Activated gamma-delta T cell (primary cell): Measurements from ENCODE around the gene MYO1A.

Experiments used
- DNase-seq: peaks from one replicate; lab custom pipeline; 2025; lab: John Stamatoyannopoulos, UW

The MYO1A gene

DNA sequence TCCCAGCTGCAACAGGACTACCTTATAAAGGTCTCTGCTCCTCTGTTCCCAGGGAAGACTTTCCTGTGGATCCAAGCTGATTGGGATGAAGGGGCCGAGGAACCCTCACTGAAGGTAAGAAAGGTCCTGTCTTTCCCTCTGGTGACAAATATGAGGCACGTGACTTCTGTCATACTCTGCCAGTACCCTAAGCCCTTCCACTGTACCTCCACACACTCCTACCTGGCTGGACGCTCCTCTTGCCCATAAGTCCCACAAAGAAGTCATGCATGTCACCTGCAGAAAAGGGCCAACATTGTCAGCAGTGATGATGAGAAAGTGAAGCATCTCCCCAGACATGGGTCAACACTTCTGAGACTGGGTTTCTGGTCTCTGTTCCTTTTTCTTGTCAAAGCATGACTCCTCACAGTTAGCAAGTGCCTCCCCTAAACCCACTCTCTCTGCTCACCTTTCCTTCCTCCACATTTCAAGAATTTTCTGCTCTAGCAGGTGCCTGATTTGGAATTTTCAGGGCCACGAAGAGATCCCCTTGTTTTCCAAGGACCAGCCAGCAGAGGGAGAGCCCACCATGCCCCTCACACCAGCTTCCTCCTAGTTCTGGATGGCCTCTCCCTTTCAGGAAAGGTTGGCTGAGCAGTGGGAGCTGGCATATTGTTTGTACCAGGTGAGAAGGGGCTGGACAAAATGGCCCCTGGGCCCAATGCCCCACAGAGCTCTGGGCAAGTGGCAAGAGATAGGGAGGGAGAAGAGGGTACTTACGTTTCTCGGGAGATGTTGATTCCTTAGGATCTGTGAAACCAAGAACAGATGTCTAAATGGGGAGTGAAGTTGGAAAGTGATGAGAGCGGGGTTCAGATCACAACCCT is 37.1 kb downstream of the MYO1A start:
- DNase-seq: no peak

DNA sequence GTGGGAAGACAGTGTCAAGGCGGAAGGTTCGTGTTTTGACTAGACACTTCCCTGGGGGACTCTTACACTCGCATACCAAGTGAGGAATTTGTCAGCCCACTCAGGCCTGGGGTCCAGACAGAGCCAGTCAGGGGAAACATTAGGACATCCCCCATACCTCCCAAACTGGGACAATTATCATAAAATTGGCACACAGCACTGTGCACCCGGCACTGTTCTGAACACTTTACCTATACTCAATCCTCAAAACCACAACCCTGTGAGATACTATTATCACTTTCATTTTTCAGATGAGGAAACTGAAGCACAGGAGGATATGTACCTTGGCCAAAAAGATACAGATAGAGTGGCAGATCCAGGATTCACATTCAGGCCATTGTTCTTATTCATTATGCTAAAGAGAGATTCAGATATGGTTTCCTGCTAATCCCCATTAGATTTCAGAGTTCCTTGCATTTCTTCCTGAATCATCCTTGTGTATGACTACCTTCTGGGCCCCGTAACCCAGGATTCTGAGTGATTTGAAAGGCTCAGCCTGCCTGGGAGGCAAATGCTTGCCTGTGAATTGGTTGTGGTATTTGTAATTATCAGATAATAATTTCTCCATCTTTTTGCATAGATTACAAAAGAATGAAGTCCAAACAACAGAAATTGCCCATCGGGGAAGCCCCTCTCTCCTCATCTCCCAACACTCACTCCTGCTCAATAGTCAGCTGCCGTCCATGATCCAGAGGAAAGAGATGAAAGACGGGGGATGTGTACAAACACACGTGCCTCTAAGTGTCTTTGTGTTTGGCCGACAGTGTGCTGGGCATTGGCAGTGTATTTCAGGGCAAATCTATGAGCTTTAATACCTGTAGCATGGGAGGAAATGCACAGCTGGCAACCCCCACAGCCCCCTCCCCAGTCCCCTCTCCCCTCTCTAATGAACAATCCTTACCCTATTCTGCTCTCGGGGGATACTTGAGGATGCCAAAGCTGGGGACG is 38.2 kb downstream of the MYO1A start:
- no peak for DNase-seq

DNA sequence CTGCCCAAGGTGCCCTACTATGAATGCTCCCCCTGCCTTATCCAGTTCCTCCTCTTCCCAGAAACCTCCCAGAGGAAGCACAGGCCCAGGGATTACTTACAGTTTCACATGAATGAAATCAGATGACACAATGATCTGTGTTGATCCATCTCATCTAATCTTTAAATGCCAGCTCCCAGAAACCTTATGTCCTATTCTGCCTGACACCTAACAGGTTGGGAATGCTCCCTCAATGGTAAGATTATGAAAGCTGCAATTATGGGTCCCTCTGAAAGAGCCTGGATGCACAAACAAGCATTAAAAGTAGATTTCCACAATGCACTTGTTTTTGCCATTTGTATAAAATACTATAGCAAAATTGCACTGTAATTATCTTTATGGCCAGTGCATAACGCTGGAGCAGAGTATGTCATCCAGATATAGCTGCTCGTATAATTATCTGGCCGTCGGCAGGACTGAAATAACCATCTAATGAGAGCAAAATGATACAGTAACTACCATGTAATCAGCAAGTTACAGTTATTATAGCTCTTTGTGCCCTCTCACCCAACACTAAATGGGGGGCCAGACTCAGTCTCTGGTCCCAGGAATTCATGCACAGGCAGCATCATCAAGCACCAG is 39.2 kb downstream of the MYO1A start:
- no peak for DNase-seq

DNA sequence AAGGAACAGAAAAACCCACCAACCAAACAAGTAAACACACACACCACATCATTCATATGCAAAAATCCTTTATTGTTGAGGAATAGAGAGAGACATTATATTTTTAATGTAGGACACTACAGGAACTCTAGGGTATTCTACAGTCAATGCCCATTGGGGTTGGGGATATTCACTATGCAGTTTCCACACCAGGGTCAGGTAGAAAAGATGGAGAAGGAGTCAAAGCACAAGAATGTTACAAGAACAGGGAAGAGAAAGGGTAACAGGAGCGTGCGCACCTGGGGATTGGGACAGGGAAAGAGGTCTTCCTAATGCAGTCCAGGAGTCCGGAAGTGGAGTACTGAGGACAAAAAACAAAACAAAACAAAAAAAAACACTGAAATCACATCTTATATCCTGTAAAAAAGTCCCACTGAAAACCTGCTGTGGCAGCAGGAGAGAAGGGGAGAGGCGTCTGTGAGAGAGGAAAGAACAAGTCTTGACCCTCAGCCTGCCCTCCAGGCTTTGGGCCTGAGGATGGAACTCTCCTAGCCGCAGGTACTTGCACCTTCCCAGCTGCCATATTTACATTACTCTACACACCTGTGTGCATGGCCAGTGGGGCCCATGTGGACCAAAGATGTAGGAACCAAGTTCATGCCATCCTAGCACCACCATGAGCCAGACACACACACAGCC is 39.8 kb downstream of the MYO1A start:
- no peak for DNase-seq

DNA sequence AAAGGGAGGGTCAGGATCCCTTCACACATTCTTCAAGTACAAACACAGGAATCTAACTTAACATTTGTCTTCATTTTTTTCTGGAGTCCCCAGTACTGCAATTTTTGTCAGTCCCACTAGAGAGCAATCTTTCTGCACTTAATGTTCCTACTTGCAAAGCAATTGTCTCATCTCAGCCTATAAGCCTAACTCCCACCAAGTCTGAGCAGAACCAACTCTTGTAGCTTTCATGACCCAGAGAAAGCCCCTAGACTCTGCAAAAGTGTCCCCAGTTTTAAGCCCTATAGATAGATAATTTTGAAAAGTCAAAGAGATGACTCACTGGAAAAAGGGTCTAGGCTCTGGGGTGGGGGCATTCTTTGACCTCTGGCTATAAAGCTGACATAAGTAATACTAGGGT is 41.8 kb downstream of the MYO1A start:
- DNase-seq: no peak

DNA sequence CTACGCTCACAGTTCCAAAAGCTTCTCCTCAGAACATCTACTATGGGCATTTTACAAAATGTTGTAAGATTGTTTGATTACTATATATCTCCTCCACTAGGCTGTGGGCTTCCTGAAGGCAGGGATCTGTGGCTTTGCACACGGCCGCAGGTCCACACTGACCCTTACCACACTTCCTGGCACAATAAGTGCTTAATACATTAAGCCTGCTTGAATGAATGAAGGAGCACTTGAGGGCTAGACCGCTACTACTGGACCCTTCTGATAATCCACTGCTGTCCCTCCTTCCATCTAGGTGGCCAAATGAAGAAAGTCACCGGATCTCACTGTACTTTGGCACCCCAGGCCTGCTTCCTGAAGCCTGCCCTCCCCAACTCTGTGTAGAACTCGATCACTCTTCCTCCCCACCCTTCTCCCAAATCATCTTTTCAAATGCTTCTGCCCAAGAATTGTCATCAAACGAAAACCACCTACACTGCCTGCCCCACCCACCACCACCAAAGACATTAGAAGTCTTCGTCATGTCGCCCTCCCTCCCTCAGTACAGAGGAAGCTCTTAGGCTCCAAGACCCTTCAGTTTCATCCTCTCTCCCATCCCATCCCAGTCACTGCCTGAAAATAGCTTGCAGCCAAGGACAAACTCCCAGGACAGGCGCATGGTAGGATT is 43.0 kb downstream of the MYO1A start:
- DNase-seq: no peak

DNA sequence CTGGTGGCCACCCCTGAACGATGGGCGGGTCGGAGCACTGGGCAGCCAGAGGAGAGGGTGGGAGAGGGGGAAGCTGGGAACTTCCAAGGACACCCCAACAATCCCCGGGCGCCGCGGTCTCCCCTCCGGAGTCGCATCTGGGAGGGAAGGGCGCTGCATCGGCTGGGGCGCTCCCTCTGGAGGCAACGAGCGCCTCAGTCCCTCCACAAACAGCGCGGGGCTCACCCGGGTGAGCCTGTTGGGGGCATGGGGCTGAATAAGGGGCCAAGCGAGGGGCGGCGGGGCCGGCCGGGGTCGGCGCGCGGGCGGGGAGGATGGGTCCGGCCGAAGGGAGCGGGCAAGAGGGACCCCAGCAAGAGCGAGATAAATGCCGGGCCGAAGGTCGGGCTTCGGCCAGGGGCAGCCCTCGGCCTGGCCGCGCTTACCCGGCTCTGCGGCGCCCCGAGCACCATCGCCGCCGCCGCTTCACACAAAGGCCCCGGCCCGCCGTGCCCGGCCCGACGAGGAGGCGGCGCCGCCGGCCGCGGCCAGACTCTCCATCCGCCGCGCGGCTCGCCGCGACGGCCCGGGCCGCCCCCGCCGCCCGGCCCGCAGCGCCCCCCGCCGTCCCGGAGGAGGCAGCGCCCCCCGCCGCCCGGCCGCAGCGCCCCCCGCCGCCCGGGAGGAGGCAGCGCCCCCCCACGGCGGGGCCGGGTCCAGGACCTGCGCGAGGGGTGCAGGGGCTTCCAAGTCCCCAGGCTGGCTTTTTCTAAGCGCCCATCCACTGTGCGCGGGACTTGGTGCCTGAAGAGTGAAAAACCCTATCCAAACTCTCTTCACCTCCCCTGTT is 43.7 kb downstream of the MYO1A start, which contains the start of gene ZBTB39:
ZBTB39 (minus strand) TSS at position 567 of the 829 bp plus-strand sequence. CDS start 1,629 bp downstream, outside the sequence.
- DNase-seq: peak; percentile 60

DNA sequence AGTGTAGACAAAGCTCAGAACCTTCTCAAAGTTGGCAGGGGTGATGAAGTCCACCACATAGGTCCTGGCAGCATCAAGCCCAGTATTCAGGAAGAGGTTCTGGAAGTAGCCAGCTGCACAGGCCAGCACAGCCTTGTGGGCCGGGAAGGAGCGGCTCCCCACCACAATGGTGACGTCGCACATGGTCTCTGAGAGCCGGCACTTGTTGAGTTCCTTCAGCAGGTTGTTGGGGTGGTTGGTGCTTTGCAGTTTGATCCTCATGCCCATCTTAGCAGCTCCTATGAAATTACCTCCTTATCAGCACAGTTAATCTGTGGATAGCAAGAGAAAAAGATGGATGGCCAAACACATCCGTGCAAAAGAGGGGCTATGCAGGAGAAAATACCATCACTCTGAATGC is 45.3 kb downstream of the MYO1A start:
- DNase-seq: no peak

DNA sequence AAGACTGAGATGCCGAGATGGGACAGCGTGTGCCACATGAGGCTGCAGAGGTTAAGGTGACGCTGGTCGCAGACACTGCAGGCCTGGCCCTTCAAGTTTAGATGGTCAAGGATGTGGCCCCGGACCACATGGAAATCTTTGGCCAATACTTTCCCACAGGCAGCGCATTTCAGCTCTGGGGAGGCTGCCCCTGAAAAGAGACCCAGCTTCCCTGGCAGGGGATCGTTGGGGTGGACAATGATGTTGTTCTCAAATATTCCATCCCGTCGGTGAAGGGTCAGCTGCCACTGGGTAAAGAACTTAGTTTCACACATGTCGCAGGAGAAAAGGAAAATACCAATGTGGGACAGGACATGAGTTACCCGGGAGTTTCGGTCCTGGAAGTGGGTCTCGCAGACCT is 46.5 kb downstream of the MYO1A start:
- no peak for DNase-seq

DNA sequence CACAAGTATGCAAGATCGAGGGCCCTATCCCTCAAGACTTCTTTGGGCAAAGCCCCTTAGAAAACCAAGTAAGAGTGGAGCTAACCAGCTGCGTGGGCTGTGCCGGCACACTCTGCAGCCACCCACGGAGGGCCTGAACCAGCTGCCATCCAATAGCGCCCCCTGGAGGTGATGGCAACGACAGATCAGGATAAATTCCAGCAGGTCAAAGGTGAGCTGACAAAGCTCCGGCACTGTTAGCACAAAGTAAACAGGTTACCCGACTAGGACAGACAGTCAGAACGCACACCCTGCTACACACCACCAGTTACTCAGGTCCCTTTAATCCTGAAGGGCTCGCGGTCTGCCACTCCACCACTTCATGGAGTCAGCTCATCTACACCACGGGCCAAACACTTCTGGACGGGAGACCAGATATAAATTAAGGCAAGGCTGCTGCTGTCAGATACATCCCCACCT is 48.5 kb downstream of the MYO1A start:
- no peak for DNase-seq

DNA sequence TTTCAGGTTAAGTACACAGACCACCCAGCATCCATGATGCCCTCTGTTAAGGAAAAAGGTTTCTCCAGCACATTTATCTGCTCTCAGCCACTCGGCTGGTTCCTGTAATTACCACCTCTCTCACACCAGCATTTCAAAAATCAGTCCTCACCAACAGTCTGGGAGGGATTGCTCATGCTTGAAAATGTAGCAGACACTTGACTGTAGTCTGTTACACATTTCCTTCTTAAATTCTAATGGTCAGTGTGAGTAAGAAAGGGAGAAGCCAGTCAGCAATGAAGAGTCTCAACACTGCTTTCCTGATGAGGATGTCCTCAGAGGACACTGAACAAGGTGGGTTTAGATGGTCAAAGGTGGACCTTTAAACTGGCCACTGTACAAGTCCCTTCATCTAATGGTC is 49.5 kb downstream of the MYO1A start:
- no peak for DNase-seq

DNA sequence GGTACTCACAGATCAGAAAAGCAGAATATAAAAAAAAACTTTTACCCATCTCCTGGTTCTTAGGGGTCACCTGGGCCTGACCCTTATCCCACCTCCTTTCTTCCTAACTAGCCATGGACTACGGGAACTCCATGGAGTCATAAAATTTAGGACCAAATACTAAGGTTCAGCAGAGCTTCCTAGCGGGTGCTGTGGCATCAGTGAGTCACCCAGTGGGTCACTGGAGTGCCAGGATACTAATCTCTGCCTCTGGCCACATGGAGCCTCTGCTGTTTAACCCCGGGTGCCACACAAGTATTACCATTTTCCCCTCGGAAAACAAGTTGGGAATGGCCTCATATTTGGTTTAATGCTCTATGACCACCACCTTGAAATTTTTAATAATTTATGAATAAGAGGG is 50.5 kb downstream of the MYO1A start:
- DNase-seq: no peak

DNA sequence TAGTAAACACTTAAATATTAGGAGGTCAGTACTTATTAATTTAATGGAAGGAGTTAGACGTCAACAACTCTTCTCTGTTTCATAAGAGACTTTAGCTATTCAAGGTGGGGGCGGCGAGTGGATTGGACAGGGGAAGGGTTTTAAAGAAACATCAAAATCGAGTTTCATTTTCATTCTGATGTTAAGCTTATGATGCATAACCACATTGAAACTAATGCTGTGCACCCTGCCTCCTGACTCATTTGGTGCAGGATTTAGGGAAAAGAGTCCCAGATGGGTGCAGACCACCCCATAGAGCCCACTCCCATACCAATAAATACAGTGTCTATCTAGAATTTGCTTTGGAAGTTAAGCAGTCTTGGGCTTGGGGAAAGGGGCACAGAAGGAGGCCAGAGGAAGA is 50.9 kb downstream of the MYO1A start:
- DNase-seq: no peak

DNA sequence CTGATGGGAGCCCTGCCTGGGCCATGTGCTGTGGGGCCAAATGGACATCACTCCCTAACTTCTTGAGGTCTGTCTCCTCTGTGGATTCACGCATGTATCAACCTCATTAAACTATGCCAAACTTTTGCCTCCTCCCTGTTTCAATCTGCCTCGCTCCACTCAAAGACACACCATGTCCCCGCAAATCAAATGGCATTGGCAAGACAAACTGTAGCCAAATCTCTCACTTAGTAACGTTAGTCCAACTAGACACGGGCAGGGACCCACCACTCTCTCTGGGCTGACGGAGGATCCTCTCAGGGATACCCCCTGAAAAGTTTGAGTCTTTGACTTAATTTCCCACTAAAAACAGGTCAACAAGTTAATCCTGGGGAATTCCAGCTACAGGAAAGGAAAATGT is 51.6 kb downstream of the MYO1A start:
- DNase-seq: no peak

DNA sequence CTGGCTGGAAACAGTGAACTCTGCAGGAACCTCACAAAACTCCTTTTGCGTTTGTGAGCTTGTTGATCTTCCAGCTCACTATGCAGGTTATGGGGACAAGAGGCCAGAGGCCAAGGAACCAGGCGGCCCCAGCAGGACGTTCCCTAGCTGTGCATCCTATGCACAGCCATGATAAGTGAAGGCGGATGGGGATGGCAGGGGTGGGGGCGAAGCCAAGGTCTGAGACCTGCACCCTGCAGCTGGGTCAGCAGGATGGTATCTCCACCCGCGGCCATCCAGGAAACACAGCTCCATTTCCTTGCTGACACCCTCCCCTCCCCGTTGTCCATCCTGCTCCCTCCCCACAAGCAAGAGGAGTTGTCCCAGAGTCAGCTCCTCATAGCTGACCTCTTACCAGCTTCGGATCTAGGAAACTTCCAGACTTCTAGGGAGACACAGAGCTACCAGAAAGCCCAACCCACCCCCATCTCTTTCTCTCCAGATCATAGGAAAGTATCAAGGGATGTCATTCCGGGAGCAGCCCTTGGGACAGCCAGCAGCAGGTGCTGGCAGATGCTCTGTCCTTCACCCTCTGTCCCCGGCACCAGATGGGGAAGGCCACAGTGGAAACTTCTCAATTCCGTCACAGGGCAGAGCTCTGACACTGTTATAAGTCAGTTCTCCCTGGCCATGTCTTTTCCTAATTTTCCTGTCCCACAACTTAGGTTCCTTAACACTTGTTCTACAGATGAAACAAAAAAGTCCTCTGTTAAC is 53.0 kb downstream of the MYO1A start:
- DNase-seq: no peak

DNA sequence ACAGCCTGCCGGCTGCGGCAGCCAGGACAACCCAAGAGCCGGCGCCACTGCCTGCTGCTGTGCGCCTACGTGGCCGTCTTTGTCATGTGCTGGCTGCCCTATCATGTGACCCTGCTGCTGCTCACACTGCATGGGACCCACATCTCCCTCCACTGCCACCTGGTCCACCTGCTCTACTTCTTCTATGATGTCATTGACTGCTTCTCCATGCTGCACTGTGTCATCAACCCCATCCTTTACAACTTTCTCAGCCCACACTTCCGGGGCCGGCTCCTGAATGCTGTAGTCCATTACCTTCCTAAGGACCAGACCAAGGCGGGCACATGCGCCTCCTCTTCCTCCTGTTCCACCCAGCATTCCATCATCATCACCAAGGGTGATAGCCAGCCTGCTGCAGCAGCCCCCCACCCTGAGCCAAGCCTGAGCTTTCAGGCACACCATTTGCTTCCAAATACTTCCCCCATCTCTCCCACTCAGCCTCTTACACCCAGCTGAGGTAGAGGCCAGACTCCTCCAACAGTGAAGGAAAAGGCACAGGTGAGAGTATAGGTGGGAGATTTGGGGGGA is 53.9 kb downstream of the MYO1A start:
- no peak for DNase-seq

DNA sequence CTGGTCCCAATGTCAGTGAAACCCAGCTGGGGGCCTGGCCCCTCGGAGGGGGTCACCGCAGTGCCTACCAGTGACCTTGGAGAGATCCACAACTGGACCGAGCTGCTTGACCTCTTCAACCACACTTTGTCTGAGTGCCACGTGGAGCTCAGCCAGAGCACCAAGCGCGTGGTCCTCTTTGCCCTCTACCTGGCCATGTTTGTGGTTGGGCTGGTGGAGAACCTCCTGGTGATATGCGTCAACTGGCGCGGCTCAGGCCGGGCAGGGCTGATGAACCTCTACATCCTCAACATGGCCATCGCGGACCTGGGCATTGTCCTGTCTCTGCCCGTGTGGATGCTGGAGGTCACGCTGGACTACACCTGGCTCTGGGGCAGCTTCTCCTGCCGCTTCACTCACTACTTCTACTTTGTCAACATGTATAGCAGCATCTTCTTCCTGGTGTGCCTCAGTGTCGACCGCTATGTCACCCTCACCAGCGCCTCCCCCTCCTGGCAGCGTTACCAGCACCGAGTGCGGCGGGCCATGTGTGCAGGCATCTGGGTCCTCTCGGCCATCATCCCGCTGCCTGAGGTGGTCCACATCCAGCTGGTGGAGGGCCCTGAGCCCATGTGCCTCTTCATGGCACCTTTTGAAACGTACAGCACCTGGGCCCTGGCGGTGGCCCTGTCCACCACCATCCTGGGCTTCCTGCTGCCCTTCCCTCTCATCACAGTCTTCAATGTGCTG is 54.6 kb downstream of the MYO1A start:
- DNase-seq: no peak

DNA sequence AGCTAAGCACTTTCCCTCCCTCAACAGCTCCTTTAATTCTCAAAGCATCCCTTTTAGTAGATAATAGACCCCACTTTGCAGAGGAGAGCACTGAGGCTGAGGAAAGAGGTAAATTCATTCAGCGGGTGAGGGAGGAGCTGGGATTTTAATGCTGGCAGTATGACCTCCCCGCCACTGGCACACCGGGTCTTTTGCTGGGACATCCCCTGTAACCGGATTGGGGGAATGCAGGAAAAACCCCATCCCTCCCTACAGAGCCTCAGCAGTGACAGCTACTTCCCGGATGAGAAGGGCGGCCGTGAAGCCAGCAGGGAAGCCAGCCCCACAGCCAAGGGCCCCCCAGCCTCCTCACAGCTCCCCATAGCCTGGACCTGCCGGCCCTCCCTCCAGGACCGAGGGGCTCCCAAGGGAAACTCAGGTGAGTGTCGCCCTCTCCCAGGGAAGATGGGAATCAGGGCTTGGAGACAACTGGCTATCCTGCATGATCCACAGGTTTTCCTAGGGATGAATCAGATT is 55.6 kb downstream of the MYO1A start:
- no peak for DNase-seq
